GM18517 (cell line): ENCODE data around the gene LAMA2.
"Not testable (repeated sequence)": the region's sequence is repeated elsewhere in the genome, so short reads cannot be mapped to it uniquely, and the experiment has no call there.

Experiments used
- ATAC-seq: cut with Tn5 transposase; IDR thresholded peaks from one replicate; pipeline ENCODE4 v1.9.1; 2021; ENCODE audit warnings: mild to moderate bottlenecking, moderate library complexity; ENCODE audit not compliant: unreplicated experiment

The LAMA2 gene

DNA sequence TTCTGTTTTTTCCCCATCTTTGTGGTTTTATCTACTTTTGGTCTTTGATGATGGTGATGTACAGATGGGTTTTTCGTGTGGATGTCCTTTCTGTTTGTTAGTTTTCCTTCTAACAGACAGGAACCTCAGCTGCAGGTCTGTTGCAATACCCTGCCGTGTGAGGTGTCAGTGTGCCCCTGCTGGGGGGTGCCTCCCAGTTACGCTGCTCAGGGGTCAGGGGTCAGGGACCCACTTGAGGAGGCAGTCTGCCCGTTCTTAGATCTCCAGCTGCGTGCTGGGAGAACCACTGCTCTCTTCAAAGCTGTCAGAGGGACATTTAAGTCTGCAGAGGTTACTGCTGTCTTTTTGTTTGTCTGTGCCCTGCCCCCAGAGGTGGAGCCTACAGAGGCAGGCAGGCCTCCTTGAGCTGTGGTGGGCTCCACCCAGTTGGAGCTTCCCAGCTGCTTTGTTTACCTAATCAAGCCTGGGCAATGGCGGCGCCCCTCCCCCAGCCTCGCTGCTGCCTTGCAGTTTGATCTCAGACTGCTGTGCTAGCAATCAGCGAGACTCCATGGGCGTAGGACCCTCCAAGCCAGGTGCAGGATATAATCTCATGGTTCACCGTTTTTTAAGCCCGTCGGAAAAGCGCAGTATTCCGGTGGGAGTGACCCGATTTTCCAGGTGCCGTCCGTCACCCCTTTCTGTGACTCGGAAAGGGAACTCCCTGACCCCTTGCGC lies 289.5 kb downstream of the LAMA2 start:
- ATAC-seq, result not testable (repeated sequence)

DNA sequence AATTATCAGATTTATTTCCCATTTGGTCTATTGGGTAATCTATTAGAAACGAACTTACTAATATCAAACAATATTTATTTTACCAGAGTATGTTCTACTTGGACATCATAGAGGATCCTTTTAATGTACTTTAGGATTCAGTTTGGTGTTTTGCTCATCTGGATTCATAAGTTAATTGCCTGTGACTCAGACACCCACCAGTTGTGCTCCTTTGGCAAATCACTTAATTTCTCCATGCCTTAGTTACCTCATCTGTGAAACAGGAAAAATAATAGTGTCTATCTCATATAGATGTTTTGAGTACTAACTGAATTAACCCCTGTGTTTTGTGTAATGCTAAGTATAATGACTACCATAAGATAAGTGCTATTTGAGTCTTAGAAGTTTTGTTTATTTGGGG lies 292.1 kb downstream of the LAMA2 start:
- no peak for ATAC-seq

DNA sequence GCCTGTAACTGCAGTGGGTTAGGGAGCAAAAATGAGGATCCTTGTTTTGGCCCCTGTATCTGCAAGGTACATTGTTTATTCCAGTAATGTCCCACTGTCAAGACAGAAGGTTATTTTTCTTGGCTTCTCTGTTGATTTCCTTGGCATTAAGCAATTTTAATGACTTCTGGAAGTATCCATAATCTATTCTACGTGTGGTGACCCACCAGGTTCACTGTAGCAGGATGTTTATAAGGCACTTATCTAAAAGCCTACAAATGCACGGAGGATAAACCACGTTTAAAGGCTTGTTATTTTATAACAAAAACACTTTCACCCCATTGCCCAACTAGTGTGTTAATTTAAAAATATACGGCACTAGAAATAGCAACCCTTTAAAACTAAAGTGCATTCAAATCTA lies 294.9 kb downstream of the LAMA2 start:
- no peak for ATAC-seq

DNA sequence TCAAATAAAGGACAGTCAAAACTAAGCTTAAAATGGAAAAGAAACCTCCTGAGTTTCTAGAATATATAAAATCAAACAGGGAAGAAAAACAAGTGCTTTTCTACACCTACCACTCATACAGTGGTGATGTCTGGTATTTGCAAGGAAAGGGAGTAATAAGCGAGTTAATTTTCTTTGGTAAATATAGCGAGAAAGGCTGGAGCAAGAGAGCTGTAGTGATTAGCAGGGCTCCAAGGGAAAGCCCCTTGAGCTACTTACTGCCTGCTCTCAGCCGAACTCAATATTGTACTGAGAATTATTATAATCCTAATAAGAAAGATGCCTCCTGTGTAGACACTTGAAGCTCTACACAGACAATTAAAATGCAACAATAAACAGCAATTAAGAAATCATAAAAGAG lies 296.3 kb downstream of the LAMA2 start:
- no peak for ATAC-seq

DNA sequence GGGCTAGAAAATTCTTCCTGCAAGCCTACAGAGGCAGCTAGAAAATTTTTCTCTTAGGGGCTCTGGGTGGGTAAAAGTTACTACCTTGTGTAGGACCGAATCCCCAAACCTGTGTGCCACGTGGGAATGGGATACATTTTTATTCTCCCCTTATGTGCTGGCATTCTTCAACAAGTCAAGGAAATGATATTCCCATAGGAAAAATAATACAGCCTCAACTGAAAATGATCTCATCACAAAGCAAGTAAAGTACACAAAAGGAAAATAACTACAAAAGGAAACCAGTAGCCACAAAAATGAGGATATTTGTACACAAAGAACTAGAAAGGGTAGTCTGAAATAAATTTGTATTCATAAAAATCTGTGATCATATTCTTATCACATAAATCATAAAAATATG lies 298.1 kb downstream of the LAMA2 start:
- ATAC-seq, result no peak

DNA sequence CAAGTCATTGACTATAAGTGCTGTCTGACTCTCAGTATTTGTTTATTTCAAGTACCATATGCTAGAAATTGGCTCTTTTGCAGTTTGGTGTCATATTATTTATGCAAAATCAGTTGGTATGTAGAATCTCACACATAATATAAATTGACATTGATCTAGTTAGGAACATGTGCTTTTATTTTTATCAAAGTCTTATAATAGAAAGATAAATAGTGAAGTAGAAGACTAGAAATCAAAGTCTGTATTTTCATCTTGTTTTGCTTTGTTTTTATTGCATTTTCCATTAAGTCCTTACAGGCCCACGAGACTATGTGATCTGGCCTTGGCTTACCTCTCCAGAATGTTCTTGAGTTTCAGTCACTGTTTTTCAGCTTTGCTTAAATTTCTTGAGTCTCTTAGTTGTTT lies 300.3 kb downstream of the LAMA2 start:
- ATAC-seq, result no peak

DNA sequence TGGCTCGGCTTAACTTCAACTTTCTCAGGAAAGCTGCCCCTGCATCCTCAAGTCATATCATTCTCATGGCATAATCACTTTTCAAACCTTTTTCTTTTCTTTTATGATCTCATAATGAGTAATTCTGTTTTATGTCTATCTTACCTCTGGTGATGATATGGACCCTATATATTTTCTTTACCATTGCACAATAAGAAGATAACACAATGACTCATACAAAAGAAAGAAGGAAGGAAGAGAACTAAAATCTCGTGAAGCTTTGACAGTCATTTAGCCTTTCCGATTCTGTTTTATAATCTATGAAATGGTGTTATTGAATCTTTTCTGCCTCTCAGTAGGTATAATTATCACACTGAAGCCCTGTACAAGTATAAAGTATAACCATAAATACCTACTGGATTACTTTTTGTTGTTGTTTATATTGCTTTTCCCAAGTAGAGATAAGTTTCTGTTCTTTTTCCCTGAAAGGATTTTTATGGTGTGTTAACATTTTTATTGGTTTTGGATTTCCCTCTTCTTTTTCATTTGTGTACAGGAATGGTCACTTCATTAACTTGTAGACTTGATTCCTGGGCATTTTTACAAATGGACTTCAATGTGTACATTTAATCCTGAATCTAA lies 300.9 kb downstream of the LAMA2 start:
- ATAC-seq, result no peak

DNA sequence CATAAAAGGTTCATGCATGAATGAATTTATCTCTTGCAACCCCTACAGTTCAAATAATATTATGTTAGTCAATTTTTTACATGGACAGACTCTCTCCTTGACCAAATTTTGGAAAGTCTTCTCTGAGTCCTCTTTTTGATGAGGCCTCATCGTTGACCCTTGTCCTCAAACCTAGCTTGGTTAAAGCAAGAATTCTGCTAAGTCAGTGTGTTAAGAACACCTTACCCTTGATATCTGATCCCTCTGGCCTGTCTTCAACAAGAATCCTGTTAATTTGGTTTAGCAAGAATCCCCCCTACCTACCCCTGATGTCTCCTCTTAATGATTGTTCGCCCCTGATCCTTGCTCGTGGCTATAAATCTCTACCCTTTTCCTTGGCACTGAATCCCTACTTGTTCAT lies 301.4 kb downstream of the LAMA2 start:
- ATAC-seq, result no peak

DNA sequence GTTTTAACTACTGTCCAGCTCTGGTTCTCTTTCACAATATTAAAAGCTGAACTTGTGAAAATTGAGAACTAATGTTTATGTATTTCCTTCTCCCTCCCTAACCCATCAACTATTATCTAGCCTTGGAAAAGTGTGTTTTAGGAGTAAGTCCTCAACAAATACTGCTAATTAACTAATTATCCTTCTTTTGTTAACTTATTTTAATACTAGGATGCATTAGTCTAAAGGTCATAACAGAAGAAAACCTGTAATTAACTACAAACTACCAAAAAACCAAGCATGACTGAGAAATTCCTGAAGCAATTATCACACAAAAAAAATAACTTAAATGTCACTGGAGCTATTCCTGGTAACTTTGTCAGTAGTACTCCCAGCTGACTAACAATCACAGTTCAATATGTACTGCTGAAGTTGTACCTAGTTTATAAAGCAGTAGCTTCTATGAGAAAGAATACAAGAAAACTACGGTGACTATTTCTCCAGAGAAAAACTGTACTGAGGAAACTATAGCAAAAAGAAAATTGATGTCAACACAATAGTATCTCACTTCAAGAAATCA lies 301.9 kb downstream of the LAMA2 start:
- ATAC-seq, result no peak

DNA sequence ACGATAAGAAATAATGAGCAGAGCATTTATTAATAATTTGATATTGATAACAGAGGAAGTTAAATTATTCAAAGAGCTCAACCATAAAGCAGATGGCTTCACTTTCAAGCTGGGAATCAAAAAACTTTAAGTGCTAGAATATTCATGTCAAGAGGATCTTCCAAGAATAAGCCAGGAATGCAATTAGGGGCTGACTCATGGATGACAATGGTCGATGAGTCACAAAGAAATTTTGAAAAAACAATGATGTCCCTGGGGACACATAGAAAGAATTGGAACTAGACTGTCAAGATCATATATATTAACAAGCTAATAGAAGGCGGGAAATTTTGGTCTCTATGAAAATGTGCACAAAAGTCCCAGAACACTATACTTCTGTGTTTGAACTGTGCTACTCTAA lies 304.1 kb downstream of the LAMA2 start:
- no peak for ATAC-seq

DNA sequence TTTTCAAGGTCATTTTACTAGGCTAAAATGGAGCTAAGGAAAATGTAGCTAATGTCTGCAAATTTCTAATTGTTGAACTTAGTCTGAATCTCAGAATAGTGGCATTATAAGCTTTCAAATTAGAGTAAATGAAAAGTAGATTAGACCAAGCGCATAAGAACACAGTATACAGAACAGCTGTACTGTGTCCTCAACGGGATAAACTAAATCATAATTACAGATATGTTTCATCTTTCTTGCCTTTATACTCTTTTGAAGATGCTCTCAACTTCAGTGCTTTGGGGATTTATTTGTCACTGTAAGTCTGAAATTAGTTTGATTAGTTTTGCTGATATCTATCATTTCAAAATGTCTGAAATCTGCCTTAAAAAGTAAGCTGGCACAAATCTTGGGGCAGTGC lies 305.4 kb downstream of the LAMA2 start:
- ATAC-seq, result no peak

DNA sequence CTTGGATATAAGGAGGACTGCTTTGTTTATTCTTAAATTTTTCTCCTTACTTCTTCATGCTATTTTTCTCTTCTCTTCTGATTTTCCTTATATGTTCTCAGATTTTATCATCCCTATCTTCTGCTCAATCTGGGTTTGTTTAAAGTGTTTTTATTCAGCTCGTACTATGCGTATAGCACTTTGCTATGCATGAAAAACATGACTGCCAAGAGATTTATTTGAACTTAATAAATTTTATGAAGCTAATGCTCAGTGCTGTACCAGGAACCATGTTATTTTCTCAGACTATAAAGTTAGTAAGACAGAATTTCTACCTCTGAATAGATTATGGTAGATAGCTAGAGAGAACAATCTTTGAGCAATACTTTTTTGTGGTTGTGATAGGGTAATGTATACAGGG lies 305.9 kb downstream of the LAMA2 start:
- no peak for ATAC-seq

DNA sequence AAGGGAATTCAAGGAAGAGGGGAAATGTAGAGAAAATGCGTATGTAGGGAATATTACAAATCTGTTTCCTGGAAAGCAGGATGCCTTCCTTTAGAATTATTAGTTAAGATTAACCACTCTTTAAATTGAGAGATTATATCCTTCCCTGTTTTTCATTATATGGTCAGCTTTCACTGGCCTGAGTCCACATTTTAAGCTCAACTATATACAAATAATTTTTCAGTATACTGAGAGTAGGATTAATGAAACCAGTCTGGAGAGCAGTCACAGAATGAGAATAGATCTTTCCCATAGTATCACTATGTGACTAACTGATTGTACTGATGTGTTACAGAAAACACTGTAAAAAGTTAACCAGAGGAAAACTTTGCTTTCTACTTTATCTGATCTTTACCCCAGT lies 306.3 kb downstream of the LAMA2 start:
- no peak for ATAC-seq

DNA sequence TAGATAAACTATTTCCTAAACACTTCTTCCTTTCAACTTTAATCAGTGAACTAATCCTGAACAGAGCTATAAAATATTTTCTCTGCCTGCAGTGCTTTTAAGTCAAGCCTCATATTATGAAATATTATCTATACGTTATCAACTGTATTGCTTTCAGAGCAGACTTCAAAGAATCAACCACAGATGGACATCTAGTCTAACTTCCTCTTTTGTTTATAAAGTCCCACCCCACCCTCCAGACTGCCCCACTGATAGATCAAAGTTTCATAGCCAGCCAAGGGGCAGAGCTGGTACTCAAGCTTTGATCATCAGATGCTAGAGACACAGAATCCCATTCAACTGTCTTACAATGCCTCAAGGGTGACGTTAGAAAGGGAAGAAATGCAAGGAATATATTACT lies 308.3 kb downstream of the LAMA2 start:
- ATAC-seq, result no peak

DNA sequence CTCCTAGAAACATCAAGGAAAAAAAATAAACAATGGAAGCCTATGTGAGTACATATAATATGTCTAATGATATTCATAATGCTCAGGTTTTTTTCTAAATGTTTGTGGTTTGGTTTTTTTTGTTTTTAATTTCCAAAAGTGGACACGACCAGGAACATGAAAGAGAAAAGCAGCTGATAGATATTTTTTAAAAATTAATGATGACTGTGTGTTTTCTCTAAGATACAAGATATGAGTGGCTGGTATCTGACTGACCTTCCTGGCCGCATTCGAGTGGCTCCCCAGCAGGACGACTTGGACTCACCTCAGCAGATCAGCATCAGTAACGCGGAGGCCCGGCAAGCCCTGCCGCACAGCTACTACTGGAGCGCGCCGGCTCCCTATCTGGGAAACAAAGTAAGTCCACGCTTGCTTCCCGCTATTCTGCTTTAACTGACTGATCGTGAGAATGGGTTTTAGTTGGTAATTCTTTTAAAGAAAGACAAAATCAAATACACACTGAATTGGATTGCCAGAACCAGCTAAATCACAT lies 309.6 kb downstream of the LAMA2 start:
- no peak for ATAC-seq

DNA sequence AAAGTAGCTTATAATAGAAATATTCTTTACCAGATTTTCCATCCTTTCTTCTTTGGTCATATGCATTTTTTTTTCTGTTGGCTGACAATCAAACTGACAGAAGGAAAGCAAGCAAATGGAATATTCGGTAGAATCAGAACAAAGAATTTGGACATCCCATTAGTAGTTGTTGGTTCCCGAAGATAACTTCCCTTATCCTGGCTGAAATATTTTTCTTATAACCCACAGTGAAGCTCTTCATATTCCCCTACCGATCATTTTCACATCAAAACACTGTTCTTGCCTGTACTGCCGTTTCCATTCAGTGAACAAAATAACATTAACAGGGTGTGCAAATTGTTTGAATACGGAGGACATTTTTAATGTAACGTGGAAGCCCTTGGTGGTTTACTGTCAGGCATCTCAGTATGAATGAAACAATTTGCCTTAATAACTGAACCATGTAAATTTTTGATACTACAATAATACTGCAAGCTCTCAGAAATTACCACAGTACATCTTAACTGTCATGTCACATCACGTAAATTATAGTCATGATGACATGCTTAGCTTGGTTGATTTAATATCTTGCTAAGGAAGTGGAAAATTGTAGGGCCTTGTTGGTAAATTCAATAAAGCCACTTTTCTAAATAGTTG lies 311.5 kb downstream of the LAMA2 start:
- ATAC-seq, result no peak

DNA sequence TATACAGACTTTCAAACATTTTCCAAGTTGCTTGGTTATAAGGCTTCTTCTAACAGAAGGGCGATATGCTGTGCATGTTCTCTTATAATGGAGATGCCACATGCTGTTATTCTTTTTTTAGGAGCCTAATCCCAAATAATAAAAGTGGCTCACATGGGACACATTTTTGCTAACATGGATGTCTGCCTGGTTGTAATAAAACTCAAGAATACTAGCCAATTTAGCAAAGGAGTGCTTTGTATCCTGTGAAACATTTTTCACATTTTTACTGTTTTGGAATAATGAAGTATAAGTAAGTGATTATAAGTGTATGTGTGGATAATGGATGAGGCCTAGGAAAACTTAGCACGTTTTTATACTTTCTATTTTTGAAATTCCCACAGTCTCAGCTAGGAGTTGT lies 312.2 kb downstream of the LAMA2 start:
- no peak for ATAC-seq

DNA sequence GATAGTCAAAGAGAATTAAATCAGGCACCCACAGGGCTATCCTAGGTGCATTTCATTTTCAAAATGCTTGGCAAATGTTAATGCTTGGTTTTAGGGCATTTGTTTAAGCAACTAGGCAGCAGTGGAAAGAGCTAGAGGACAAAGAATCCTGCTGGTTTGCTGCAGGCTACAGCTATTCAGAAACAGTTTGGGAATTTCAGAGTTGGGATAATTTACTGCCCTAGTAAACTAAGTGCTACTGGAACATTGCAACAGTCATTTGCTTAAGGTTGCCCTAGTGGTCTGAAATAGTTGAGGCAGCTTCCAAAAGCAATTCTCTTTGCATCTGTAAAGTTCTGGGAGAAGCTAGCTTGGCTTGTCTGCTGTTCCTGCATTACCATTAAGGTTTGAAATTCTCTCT lies 312.7 kb downstream of the LAMA2 start:
- no peak for ATAC-seq

DNA sequence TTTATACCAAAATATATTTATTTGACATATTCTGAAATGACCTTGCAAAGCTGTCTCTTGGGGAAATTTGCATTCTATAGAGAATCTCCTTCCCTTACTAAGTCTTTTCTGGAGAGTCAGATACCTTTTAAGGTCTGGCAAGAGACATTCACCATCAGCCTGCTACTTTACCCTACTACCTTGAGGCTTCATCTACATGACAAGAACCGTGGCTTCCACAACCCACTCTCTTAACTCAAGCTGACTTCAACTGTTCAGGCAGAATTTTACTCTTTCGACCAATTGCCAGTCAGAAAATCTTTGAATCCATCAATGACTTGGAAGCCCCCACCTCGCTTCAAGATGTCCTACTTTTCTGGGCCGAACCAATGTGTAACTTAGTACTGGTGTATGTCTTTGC lies 314.2 kb downstream of the LAMA2 start:
- ATAC-seq, result no peak

DNA sequence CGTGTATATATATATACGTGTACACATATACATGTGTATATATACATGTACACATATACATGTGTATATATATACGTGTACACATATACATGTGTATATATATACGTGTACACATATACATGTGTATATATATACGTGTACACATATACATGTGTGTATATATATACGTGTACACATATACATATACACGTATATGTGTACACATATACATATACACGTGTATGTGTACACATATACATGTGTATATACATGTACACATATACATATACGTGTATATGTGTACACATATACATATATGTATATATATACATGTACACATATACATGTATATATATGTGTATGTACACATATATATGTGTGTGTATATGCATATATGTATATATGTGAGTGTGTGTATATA lies 317.2 kb downstream of the LAMA2 start:
- no peak for ATAC-seq

DNA sequence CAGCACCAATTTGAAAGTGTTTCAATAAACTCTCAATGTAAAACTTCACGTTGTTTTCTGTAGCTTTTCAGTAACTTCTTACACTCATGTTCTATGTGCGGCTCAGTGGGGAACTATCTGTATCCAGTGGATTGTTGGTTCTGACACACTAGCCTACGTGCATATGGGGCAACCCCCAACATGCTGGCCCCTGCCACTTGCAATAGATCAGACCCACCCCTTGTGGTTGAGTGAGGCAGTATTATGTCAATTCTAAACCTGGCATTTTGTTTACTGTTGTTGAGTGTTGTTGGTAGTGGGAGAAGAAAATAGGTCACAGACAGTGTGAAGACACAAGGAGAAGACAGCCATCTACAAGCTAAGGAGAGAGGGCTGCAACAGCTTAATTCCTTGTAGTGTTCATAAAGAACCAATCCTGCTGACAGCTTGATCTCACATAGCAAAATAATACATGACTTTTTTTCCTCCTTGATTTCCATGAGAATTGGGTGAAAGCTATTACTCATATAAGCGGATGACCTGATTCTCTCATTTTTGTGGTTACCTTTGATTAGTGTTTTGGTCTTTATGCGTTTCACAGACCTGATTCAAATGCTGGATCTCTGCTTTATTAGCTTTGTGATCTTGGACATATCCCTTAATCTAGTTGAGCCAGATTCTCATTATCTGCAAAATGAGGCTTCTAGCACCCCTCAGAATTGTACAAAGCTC lies 320.4 kb downstream of the LAMA2 start:
- no peak for ATAC-seq
